IMR-90 (cell line): Measurements from ENCODE around the gene SLC2A1. TPM values are rescaled to one million over a fixed set of nuclear protein-coding genes. Genes with fewer than 3 reads are reported as not detected.
A peak's percentile ranks its signal among the peaks of the same experiment; 100 is the strongest.

Experiments used
- ATAC-seq: fragments of 200-7000 bp; cut with Tn5 transposase; 2 replicates; pipeline ENCODE4 v1.9.1; 2020; ENCODE audit warnings: low read depth, mild to moderate bottlenecking, moderate library complexity
- BruUV-seq: library from RNA; stranded (reverse); fragments of 400-500 nt; replicated peaks from 2 replicates; lab custom pipeline; 2021; lab: Mats Ljungman, UMichigan
- CTCF ChIA-PET: fragments of 300-600 bp; formaldehyde crosslinking; extraction: SDS; loops from one replicate; lab custom pipeline; 2021; ENCODE audit warnings: antibody characterized with exemption; lab: Yijun Ruan, JAX
- POLR2A ChIA-PET: fragments of 300-600 bp; sonication (Branson Sonifier 250); formaldehyde crosslinking; loops from one replicate; lab custom pipeline; 2022; ENCODE audit warnings: antibody characterized with exemption; ENCODE audit not compliant: unreplicated experiment; lab: Charles Lee
- DNase-seq: peaks from one replicate; pipeline ENCODE4 v3.0.0; 2013
- H2AFZ ChIP-seq: replicated peaks from 2 replicates; pipeline ENCODE3; 2013; ENCODE audit warnings: low read length, mild to moderate bottlenecking; ENCODE audit not compliant: poor library complexity
- H2AK5ac ChIP-seq: 2 replicates; pipeline ENCODE4 v1.6.1; 2013; ENCODE audit warnings: low read depth, low read length, inconsistent platforms
- H2AK9ac ChIP-seq: replicated peaks from 2 replicates; pipeline ENCODE3; 2013; ENCODE audit warnings: mild to moderate bottlenecking, low read depth, low read length, moderate library complexity; ENCODE audit not compliant: poor library complexity
- H2BK120ac ChIP-seq: 2 replicates; pipeline ENCODE4 v1.6.1; 2013; ENCODE audit warnings: low read depth, low read length, inconsistent platforms
- H2BK15ac ChIP-seq: 3 replicates; pipeline ENCODE4 v1.6.1; 2013; ENCODE audit warnings: low read depth, low read length, inconsistent platforms
- H2BK20ac ChIP-seq: 2 replicates; pipeline ENCODE4 v1.6.1; 2013; ENCODE audit warnings: low read depth, mild to moderate bottlenecking, inconsistent platforms, low read length, moderate library complexity
- H2BK5ac ChIP-seq: 2 replicates; pipeline ENCODE4 v1.6.1; 2013; ENCODE audit warnings: mild to moderate bottlenecking, low read depth, low read length, inconsistent platforms; ENCODE audit not compliant: poor library complexity, severe bottlenecking
- H3K14ac ChIP-seq: replicated peaks from 2 replicates; pipeline ENCODE4 v1.6.1; 2013; ENCODE audit warnings: low read depth, low read length, inconsistent platforms
- H3K18ac ChIP-seq: 2 replicates; pipeline ENCODE4 v1.6.1; 2013; ENCODE audit warnings: low read depth, low read length, control low read depth
- H3K23ac ChIP-seq: 2 replicates; pipeline ENCODE4 v1.6.1; 2013; ENCODE audit warnings: low read depth, low read length, inconsistent platforms
- H3K27ac ChIP-seq: 2 replicates; pipeline ENCODE4 v1.5.1; 2013; ENCODE audit warnings: mild to moderate bottlenecking, control low read depth, low read length; ENCODE audit not compliant: insufficient read depth
- H3K27me3 ChIP-seq: 2 replicates; pipeline ENCODE4 v1.6.1; 2013; ENCODE audit warnings: low read length; ENCODE audit not compliant: control insufficient read depth, insufficient read depth
- H3K36me3 ChIP-seq: 2 replicates; pipeline ENCODE4 v1.6.1; 2013; ENCODE audit warnings: low read length, mixed read lengths; ENCODE audit not compliant: control insufficient read depth, insufficient read depth
- H3K4ac ChIP-seq: 2 replicates; pipeline ENCODE4 v1.6.1; 2013; ENCODE audit warnings: low read depth, low read length, inconsistent platforms
- H3K4me1 ChIP-seq: 2 replicates; pipeline ENCODE4 v1.6.1; 2013; ENCODE audit warnings: low read length, mixed read lengths; ENCODE audit not compliant: control insufficient read depth, insufficient read depth
- H3K4me2 ChIP-seq: 2 replicates; pipeline ENCODE4 v1.6.1; 2013; ENCODE audit warnings: low read depth, mild to moderate bottlenecking, control low read depth, low read length, moderate library complexity
- H3K4me3 ChIP-seq: 2 replicates; pipeline ENCODE4 v1.5.1; 2013; ENCODE audit warnings: low read depth, mild to moderate bottlenecking, control low read depth, low read length, moderate library complexity; ENCODE audit not compliant: insufficient read depth
- H3K56ac ChIP-seq: 2 replicates; pipeline ENCODE4 v1.6.1; 2013; ENCODE audit warnings: low read length, inconsistent platforms; ENCODE audit not compliant: insufficient read depth; ENCODE audit errors: extremely low read depth
- H3K79me1 ChIP-seq, 2 experiments: 2 replicates each; pipeline ENCODE4 v1.6.1; 2013; ENCODE audit warnings: low read length in 2 of 2, inconsistent platforms in 1 of 2, low read depth in 1 of 2
- H3K9ac ChIP-seq: 2 replicates; pipeline ENCODE4 v1.6.1; 2013; ENCODE audit warnings: low read depth, low read length, control low read depth
- H3K9me1 ChIP-seq: 2 replicates; pipeline ENCODE4 v1.6.1; 2013; ENCODE audit warnings: low read length, inconsistent platforms; ENCODE audit not compliant: insufficient read depth
- H3K9me3 ChIP-seq: 2 replicates; pipeline ENCODE4 v1.6.1; 2013; ENCODE audit warnings: low read length; ENCODE audit not compliant: control insufficient read depth, insufficient read depth
- H4K20me1 ChIP-seq: 2 replicates; pipeline ENCODE4 v1.6.1; 2013; ENCODE audit warnings: low read length, inconsistent platforms; ENCODE audit not compliant: insufficient read depth
- H4K5ac ChIP-seq: 2 replicates; pipeline ENCODE4 v1.6.1; 2013; ENCODE audit warnings: mild to moderate bottlenecking, low read depth, low read length, control low read depth
- H4K8ac ChIP-seq, 2 experiments: 2 replicates each; pipeline ENCODE4 v1.6.1; 2013; ENCODE audit warnings: low read depth in 2 of 2, low read length in 2 of 2, control low read depth in 1 of 2, inconsistent platforms in 1 of 2
- H4K91ac ChIP-seq: 2 replicates; pipeline ENCODE4 v1.6.1; 2013; ENCODE audit warnings: low read depth, low read length, inconsistent platforms; ENCODE audit not compliant: insufficient read depth
- BHLHE40 ChIP-seq: fragments of 150-350 bp; IDR thresholded peaks from 2 replicates; pipeline ENCODE4 v1.6.1; 2016; ENCODE audit warnings: mild to moderate bottlenecking, low read depth, low read length
- CEBPB ChIP-seq: IDR thresholded peaks from 2 replicates; pipeline ENCODE4 v1.6.1; 2012; ENCODE audit warnings: low read depth, low read length, improper control_type of control experiment
- CHD1 ChIP-seq: IDR thresholded peaks from 2 replicates; pipeline ENCODE4 v1.6.1; 2012; ENCODE audit warnings: low read depth, low read length, improper control_type of control experiment
- ELK1 ChIP-seq: fragments of 150-350 bp; IDR thresholded peaks from 2 replicates; pipeline ENCODE4 v1.6.1; 2016; ENCODE audit warnings: low read depth, mild to moderate bottlenecking, low read length, moderate library complexity, borderline replicate concordance
- FOS ChIP-seq: fragments of 150-350 bp; IDR thresholded peaks from 2 replicates; pipeline ENCODE4 v1.6.1; 2016; ENCODE audit warnings: low read depth, low read length
- MAFK ChIP-seq: IDR thresholded peaks from 2 replicates; pipeline ENCODE4 v1.6.1; 2012; ENCODE audit warnings: low read depth, low read length, improper control_type of control experiment
- MAZ ChIP-seq: IDR thresholded peaks from 2 replicates; pipeline ENCODE4 v1.6.1; 2012; ENCODE audit warnings: low read depth, mild to moderate bottlenecking, low read length, improper control_type of control experiment, moderate library complexity, borderline replicate concordance
- MXI1 ChIP-seq: IDR thresholded peaks from 2 replicates; pipeline ENCODE4 v1.6.1; 2012; ENCODE audit warnings: low read depth, mild to moderate bottlenecking, low read length, moderate library complexity, borderline replicate concordance
- RAD21 ChIP-seq: IDR thresholded peaks from 2 replicates; pipeline ENCODE4 v1.6.1; 2012; ENCODE audit warnings: low read length, improper control_type of control experiment
- RCOR1 ChIP-seq: IDR thresholded peaks from 2 replicates; pipeline ENCODE4 v1.6.1; 2012; ENCODE audit warnings: mild to moderate bottlenecking, low read length, improper control_type of control experiment; ENCODE audit not compliant: insufficient replicate concordance
- RFX5 ChIP-seq: IDR thresholded peaks from 2 replicates; pipeline ENCODE4 v1.8.0; 2012; ENCODE audit warnings: low read depth, mild to moderate bottlenecking, low read length, moderate library complexity
- SMC3 ChIP-seq: fragments of 150-350 bp; IDR thresholded peaks from 2 replicates; pipeline ENCODE4 v1.6.1; 2016; ENCODE audit warnings: low read depth, mild to moderate bottlenecking, antibody characterized with exemption, low read length, moderate library complexity
- USF2 ChIP-seq: fragments of 150-350 bp; IDR thresholded peaks from 2 replicates; pipeline ENCODE4 v1.6.1; 2017; ENCODE audit warnings: mild to moderate bottlenecking, antibody characterized with exemption, low read length, low read depth
- WGBS, 2 experiments: methylation state at CpG; one replicate each; pipeline versions ENCODE4 v1.1.5 to v1.1.7; 2013; ENCODE audit warnings: missing lambda C conversion rate in 2 of 2; ENCODE audit not compliant: insufficient read length in 1 of 2; ENCODE audit errors: extremely low coverage in 2 of 2; 5-methylcytosine and 5-hydroxymethylcytosine counted together
- dilution Hi-C: fragments of 300-500 bp; cut with HindIII; formaldehyde crosslinking; loops from one replicate; pipeline ENCODE4 v1.14.3; 2018; ENCODE audit warnings: low sequenced_read_pairs; ENCODE audit not compliant: unreplicated experiment
- in situ Hi-C: fragments of 300-500 bp; cut with MboI; formaldehyde crosslinking; loops from 3 replicates; pipeline ENCODE4 v1.14.3; 2019; ENCODE audit warnings: low sequenced_read_pairs, inconsistent platforms, mixed read lengths
- intact Hi-C: fragments of 100-400 bp; cut with micrococcal nuclease; formaldehyde crosslinking; loops from 2 replicates; pipeline ENCODE4 v1.10.0; 2022
- polyA plus RNA-seq, 3 experiments: library from polyadenylated mRNA; depleted of rRNA; stranded (reverse); fragments of >200 nt; gene quantifications; 2 replicates each; pipeline ENCODE4 v1.2.3, GENCODE V29; 2012; ENCODE audit warnings: low replicate concordance in 1 of 3
- total RNA-seq: library from RNA; depleted of rRNA; stranded (reverse); fragments of >200 nt; gene quantifications from 2 replicates; pipeline ENCODE4 v1.2.3, GENCODE V29; 2012

SLC2A1 gene
- total and polyA plus RNA-seq, 2 of the 4 experiments (the other 2 are of a cell fraction): 200 to 395 TPM

GRCh38 chr1:42923367-42924081, 35.1 kb downstream of the SLC2A1 start:
- BruUV-seq: no TSS peak
- H3K4me2 ChIP-seq: peak overlapping the region; percentile 95
- H2AFZ ChIP-seq: peak overlapping the region; percentile 98
- peaks cover 18 to 24% of the 10 kb centered on the region in 2 experiments; a peak in 3 of 4 replicates for H3K79me1 ChIP-seq
- peak overlapping the region; percentile 67; the same call in 1 of the 2 replicates for H4K91ac ChIP-seq
- dilution Hi-C loops: no loop called here
- intact Hi-C loops: loop anchor here (2.0 kb wide), 2 partner anchors 35 to 149 kb away; partner anchors contain the start of gene SLC2A1
- DNase-seq (no peak), ATAC-seq (0 out of 2 replicates have a peak, but pooled peaks have one; percentile 0)
- H2BK5ac ChIP-seq: peak overlapping the region; percentile 51
- ChIA-PET CTCF (interaction anchor here (0.6 to 4.7 kb wide), 13 partner anchors 9 to 151 kb away, joined by 3 to 29 read pairs (median 3); no protein-coding TSS in a partner anchor), POLR2A (no interaction called here)
- no peaks in the 10 kb centered on the region for H3K27me3 ChIP-seq
- peak overlapping the region; percentile 88 for H3K4ac ChIP-seq
- H2AK5ac ChIP-seq: peak overlapping the region; percentile 71; the same call in 1 of the 2 replicates
- H3K4me3 ChIP-seq: peak overlapping the region; percentile 67
- H3K36me3 ChIP-seq: peaks cover 32% of the 10 kb centered on the region
- H3K14ac ChIP-seq: peak overlapping the region; percentile 85
- H2AK9ac ChIP-seq: peak overlapping the region; percentile 98
- peak overlapping the region; percentile 71 for H2BK120ac ChIP-seq
- in situ Hi-C loops: loop anchor here (5.0 to 25.0 kb wide), 2 partner anchors 144 to 489 kb away; no protein-coding TSS in a partner anchor
- peak overlapping the region; percentile 86 for H4K5ac ChIP-seq
- peak overlapping the region; percentile 79 for H3K23ac ChIP-seq
- H4K8ac ChIP-seq: peak overlapping the region; percentile 22 to 99; a peak in 3 of 4 replicates
- H3K4me1 ChIP-seq: peaks cover 3% of the 10 kb centered on the region
- peak overlapping the region; percentile 64 for H3K27ac ChIP-seq
- WGBS, 2 experiments: 0% methylated on average over 2 of the region's 14 CpGs; no CpG with 5 or more reads in 1 of the 2 experiments
- H3K9me3 ChIP-seq: no peaks in the 10 kb centered on the region
- H2BK15ac ChIP-seq: 0 out of 3 replicates have a peak overlapping the region, but pooled peaks have one; percentile 33
- peaks cover 5% of the 10 kb centered on the region; the same call in 1 of the 2 replicates for H3K9me1 ChIP-seq
- peak overlapping the region; percentile 63 for H3K18ac ChIP-seq
- H4K20me1 ChIP-seq: peaks cover 7% of the 10 kb centered on the region; the same call in 1 of the 2 replicates
- peak overlapping the region; percentile 57; the same call in 1 of the 2 replicates for H3K56ac ChIP-seq
- H3K9ac ChIP-seq: peak overlapping the region; percentile 47
- H2BK20ac ChIP-seq: peak overlapping the region; percentile 52; the same call in 1 of the 2 replicates
- no peak for TF ChIP-seq RAD21
- TF ChIP-seq ELK1: no peak
- no peak for TF ChIP-seq RCOR1
- no peak for TF ChIP-seq CEBPB
- no peak for TF ChIP-seq FOS
- no peak for TF ChIP-seq BHLHE40
- TF ChIP-seq MAZ: no peak
- no peak for TF ChIP-seq CHD1
- TF ChIP-seq RFX5: no peak
- no peak for TF ChIP-seq USF2
- TF ChIP-seq SMC3: no peak
- TF ChIP-seq MAFK: no peak
- TF ChIP-seq MXI1: no peak
